ENCODE results near the gene IGFL1.
"Not testable (repeated sequence)": the region's sequence is repeated elsewhere in the genome, so short reads cannot be mapped to it uniquely, and the experiment has no call there.

DNA sequence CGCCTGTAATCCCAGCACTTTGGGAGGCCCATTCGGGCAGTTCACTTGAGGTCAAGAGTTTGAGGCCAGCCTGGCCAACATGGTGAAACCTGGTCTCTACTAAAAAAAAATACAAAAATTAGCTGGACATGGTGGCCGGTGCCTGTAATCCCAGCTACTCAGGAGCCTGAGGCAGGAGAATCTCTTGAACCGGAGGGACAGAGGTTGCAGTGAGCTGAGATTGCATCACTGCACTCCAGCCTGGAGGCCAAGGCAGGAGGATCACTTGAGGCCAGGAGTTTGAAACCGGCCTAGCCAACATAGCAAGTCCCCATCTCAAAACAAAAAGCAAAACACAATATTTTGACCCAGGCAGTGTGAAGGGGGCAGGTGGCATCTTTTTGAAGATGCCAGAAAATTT lies 35.3 kb downstream of the IGFL1 start:
- not testable (repeated sequence) for TF ChIP-seq YY1 (IDR thresholded peaks at IDR 0.05; ENCODE audit: insufficient read depth, insufficient read length); SUZ12 (IDR thresholded peaks at IDR 0.05; ENCODE audit: extremely low read depth, insufficient read depth, insufficient read length); ZNF274 (IDR thresholded peaks at IDR 0.05; ENCODE audit: low read depth, low read length)
